Esophagus (tissue), 2 donors: ENCODE data around the gene NUP153. TPM values are rescaled to one million over a fixed set of nuclear protein-coding genes. Genes with fewer than 3 reads are reported as not detected.

Experiments
- H3K27ac ChIP-seq, 2 donors: one replicate each; pipeline ENCODE4 v1.5.1; 2013; ENCODE audit warnings: low read depth in 2 of 2, mild to moderate bottlenecking in 2 of 2, inconsistent platforms in 1 of 2, low read length in 1 of 2, moderate library complexity in 1 of 2
- H3K27me3 ChIP-seq, 2 donors: one replicate each; pipeline ENCODE4 v1.6.1; 2013; ENCODE audit warnings: low read length in 2 of 2, control low read depth in 1 of 2, mild to moderate bottlenecking in 1 of 2; ENCODE audit not compliant: insufficient read depth in 2 of 2, control insufficient read depth in 1 of 2
- H3K36me3 ChIP-seq, 2 donors: one replicate each; pipeline ENCODE4 v1.6.1; 2013; ENCODE audit warnings: low read length in 1 of 2; ENCODE audit not compliant: control insufficient read depth in 2 of 2, insufficient read depth in 2 of 2
- H3K4me1 ChIP-seq, 2 donors: one replicate each; pipeline ENCODE4 v1.6.1; 2013; ENCODE audit warnings: low read length in 1 of 2; ENCODE audit not compliant: control insufficient read depth in 2 of 2, insufficient read depth in 2 of 2
- H3K4me3 ChIP-seq, 2 donors: one replicate each; pipeline ENCODE4 v1.5.1; 2013; ENCODE audit warnings: low read length in 2 of 2, mild to moderate bottlenecking in 2 of 2, low read depth in 1 of 2, moderate library complexity in 1 of 2
- H3K9me3 ChIP-seq, 2 donors: one replicate each; pipeline ENCODE4 v1.6.1; 2013; ENCODE audit warnings: mild to moderate bottlenecking in 2 of 2, low read depth in 1 of 2, low read length in 1 of 2, moderate library complexity in 1 of 2; ENCODE audit not compliant: control insufficient read depth in 2 of 2, insufficient read depth in 1 of 2
- WGBS, 2 donors: extraction: QIAGEN DNeasy Blood & Tissue Kit; methylation state at CpG; one replicate each; pipeline ENCODE4 v1.1.7; 2013; 5-methylcytosine and 5-hydroxymethylcytosine counted together
- polyA plus RNA-seq, 2 donors: library from polyadenylated mRNA; stranded (reverse); fragments of 200-250 nt; gene quantifications; one replicate each; pipeline ENCODE4 v1.2.3, GENCODE V29; 2013
- donor health status: healthy with polysubstance abuse.
- donor health status: Bipolar disorder and iron deficiency.

NUP153 gene
- polyA plus RNA-seq, 2 donors, result 5.0 to 12.7 TPM

DNA sequence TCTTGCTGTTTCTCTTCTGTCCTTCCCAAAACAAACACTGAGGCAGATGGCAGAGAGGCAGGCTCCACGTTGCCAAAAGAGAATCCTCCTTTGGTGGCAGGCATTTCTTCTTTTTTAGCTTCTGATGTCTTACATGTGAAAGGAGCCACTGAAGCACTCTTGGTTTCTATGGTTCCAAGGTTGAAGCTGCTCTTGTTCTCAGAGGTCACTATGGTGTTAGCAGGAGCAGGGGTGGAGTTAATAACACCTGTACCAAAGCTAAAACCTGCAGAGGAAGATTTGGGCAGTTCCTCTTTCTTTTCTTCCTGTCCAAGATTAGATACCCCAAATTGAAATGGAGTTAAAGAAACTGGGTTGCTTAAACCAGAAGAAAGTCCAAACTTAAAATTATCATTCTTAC, 77.9 kb downstream of the NUP153 start:
- no peak overlapping the region for H3K27ac ChIP-seq
- H3K9me3 ChIP-seq, result no peaks in the 10 kb centered on the region
- H3K4me1 ChIP-seq, result no peaks in the 10 kb centered on the region
- H3K27me3 ChIP-seq, result no peaks in the 10 kb centered on the region
- 64 to 69% methylated on average over 1 of the region's 1 CpG for WGBS, 2 donors
- no peak overlapping the region for H3K4me3 ChIP-seq
- H3K36me3 ChIP-seq, result peaks cover 14% of the 10 kb centered on the region in 2 donors

DNA sequence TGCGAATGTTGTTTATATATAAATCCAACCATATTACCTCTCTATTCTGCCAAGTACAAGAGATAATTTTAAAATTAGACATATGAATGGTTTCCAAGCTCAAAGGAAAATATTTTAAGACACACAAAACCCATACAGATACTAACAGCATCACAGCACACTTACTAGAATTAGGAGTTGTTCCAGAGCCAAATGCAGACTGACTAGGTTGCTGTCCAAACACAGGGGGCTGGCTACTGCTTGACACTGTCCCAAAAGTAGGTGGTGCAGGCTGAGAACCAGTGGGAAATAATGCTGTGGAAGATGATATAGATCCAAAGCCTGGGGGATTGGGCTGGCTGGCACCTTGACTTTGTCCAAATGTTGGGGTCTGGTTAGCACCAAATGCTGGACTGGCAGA, 82.3 kb downstream of the NUP153 start:
- Histone ChIP-seq H3K36me3 (peaks cover 13% of the 10 kb centered on the region in 2 donors), H3K27me3 (no peaks in the 10 kb centered on the region), H3K4me3 (no peak overlapping the region), H3K27ac (no peak overlapping the region), H3K9me3 (no peaks in the 10 kb centered on the region), H3K4me1 (no peaks in the 10 kb centered on the region)
- WGBS, 2 donors, result 77 to 85% methylated on average over 1 of the region's 1 CpG

GRCh38 chr6:17622144-17622543, 84.6 kb downstream of the NUP153 start:
- no peak overlapping the region for H3K27ac ChIP-seq
- H3K9me3 ChIP-seq, result no peaks in the 10 kb centered on the region
- no peaks in the 10 kb centered on the region for H3K27me3 ChIP-seq
- no peaks in the 10 kb centered on the region for H3K4me1 ChIP-seq
- 86 to 93% methylated on average over 5 of the region's 5 CpGs for WGBS, 2 donors
- peaks cover 12 to 13% of the 10 kb centered on the region in 2 donors for H3K36me3 ChIP-seq
- no peak overlapping the region for H3K4me3 ChIP-seq

GRCh38 chr6:17621003-17621402, 85.7 kb downstream of the NUP153 start:
- Histone ChIP-seq H3K4me3 (no peak overlapping the region), H3K9me3 (no peaks in the 10 kb centered on the region), H3K27me3 (no peaks in the 10 kb centered on the region), H3K4me1 (no peaks in the 10 kb centered on the region), H3K27ac (no peak overlapping the region), H3K36me3 (peaks cover 14% of the 10 kb centered on the region in 2 donors)
- WGBS, 2 donors, result 83 to 85% methylated on average over 2 of the region's 2 CpGs

DNA sequence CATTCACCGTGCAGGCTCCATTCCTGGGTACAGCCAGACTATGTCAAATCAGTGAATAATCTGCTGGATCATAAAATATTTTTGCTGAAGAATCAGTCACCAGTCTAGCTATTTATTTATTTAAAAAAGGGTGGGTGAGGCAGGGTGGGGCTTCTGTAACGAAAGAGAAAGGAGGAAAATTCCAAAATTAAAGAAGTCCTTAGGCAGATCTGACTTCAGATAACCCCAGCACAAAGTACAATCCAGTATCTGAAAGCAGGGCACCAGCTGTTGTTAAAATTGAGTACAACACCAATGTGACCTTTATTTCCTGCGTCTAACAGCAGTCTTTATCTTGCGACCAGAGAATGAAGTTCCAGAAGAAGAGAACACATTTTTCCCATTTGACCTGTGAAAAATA, 90.9 kb downstream of the NUP153 start:
- H3K36me3 ChIP-seq, result peaks cover 4% of the 10 kb centered on the region in 2 donors
- no peaks in the 10 kb centered on the region for H3K4me1 ChIP-seq
- no peaks in the 10 kb centered on the region for H3K27me3 ChIP-seq
- WGBS, 2 donors, result 72 to 86% methylated on average over 4 of the region's 4 CpGs
- no peaks in the 10 kb centered on the region for H3K9me3 ChIP-seq
- H3K27ac ChIP-seq, result no peak overlapping the region
- no peak overlapping the region for H3K4me3 ChIP-seq

GRCh38 chr6:17612048-17612447, 94.7 kb downstream of the NUP153 start:
- H3K4me3 ChIP-seq, result no peak overlapping the region
- 82 to 88% methylated on average over 4 of the region's 4 CpGs for WGBS, 2 donors
- H3K27ac ChIP-seq, result no peak overlapping the region
- no peaks in the 10 kb centered on the region for H3K4me1 ChIP-seq
- no peaks in the 10 kb centered on the region for H3K27me3 ChIP-seq
- H3K36me3 ChIP-seq, result peaks cover 4% of the 10 kb centered on the region in 2 donors
- H3K9me3 ChIP-seq, result no peaks in the 10 kb centered on the region

GRCh38 chr6:17610835-17611234, 95.9 kb downstream of the NUP153 start:
- Histone ChIP-seq H3K36me3 (peaks cover 3 to 5% of the 10 kb centered on the region in 2 donors), H3K4me1 (peaks cover 0 to 2% of the 10 kb centered on the region in 2 donors), H3K27me3 (no peaks in the 10 kb centered on the region), H3K27ac (no peak overlapping the region), H3K4me3 (no peak overlapping the region), H3K9me3 (no peaks in the 10 kb centered on the region)
- WGBS, 2 donors, result 67 to 83% methylated on average over 3 of the region's 3 CpGs

DNA sequence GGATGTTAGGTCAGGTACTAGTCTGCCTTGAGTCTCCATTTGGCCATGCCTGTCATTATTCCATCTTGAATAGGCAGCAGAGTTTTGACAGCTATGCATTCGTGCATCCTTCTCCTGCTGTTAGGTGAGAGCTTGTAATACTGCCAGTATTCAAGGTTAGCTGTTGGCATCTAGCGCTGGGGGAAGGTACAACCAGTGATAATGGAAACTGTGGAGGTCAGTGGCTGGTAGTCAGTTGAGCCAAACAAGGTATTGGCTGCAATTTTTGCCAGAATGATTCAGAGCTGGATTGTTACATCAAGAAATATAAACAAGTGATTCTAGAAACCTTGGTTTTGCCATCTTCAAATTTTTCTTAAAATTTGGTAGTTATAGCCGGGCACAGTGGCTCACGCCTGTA, 100.1 kb downstream of the NUP153 start:
- H3K36me3 ChIP-seq, result peaks cover 3% of the 10 kb centered on the region in 2 donors
- no peak overlapping the region for H3K4me3 ChIP-seq
- no peaks in the 10 kb centered on the region for H3K9me3 ChIP-seq
- H3K27ac ChIP-seq, result no peak overlapping the region
- no peaks in the 10 kb centered on the region for H3K27me3 ChIP-seq
- WGBS, 2 donors, result 90 to 92% methylated on average over 4 of the region's 4 CpGs
- peaks cover 2 to 5% of the 10 kb centered on the region in 2 donors for H3K4me1 ChIP-seq

DNA sequence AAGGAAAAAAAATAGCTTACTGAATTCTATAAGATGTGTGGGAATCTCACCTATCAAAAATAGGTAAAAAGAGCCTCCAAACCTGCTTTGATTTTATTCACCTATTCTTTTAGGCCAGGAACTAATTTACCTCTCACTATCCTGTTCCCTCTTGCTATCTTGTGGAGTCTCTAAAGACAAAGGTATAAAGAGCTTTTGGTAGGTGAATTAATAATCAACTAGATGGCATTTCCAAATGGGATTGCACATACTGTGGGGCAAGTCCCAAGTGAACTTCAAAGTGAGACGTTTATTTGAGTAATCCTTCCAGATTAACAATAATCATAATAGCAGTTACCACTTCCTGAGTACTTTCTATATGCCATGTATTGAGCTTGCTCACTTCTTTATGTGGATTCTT, 103.8 kb downstream of the NUP153 start:
- Histone ChIP-seq H3K4me1 (peaks cover 2 to 5% of the 10 kb centered on the region in 2 donors), H3K9me3 (no peaks in the 10 kb centered on the region), H3K27ac (no peak overlapping the region), H3K27me3 (no peaks in the 10 kb centered on the region), H3K4me3 (no peak overlapping the region), H3K36me3 (peaks cover 3% of the 10 kb centered on the region in 2 donors)
- WGBS, 2 donors, result 6 to 8% methylated on average over 1 of the region's 1 CpG

DNA sequence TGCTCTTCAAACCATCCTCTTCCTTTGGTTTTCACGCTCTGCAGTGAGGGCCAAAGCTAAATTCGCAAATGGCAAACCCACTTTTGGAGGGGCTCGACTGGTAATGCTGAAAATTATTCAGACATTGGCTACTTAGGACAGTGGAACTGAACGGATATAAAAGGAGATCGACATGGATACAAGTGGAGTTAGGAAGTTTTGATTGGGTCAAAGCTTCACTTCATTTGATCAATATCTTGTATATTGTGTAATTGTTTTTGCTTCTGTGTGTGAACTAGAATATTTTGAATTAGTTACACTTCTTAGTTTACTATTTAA, 105.4 kb downstream of the NUP153 start:
- Histone ChIP-seq H3K9me3 (no peaks in the 10 kb centered on the region), H3K4me1 (peaks cover 2 to 4% of the 10 kb centered on the region in 2 donors), H3K27ac (peak overlapping the region in 1 of 2 donors; percentile 96), H3K4me3 (peak overlapping the region; percentile 86 to 93), H3K27me3 (no peaks in the 10 kb centered on the region), H3K36me3 (peaks cover 0 to under 1% of the 10 kb centered on the region in 2 donors)
- WGBS, 2 donors, result 10 to 15% methylated on average over 5 of the region's 5 CpGs
